HEK293 (cell line): ENCODE measurements around the gene TXNIP.

Experiments
- ATF2 ChIP-seq: fragments of 450-650 bp; formaldehyde crosslinking; IDR thresholded peaks from 2 replicates; pipeline ENCODE4 v1.5.1; 2016; ENCODE audit warnings: missing biosample characterization, missing genetic modification characterization, low read depth
- FEZF1 ChIP-seq: fragments of 450-650 bp; formaldehyde crosslinking; IDR thresholded peaks from 2 replicates; pipeline ENCODE4 v1.5.1; 2016; ENCODE audit warnings: missing biosample characterization, missing genetic modification characterization
- KLF10 ChIP-seq: fragments of 450-650 bp; IDR thresholded peaks from 2 replicates; pipeline ENCODE4 v1.5.1; 2018; ENCODE audit warnings: missing biosample characterization, mild to moderate bottlenecking, missing genetic modification characterization
- KLF16 ChIP-seq: fragments of 450-650 bp; formaldehyde crosslinking; IDR thresholded peaks from 2 replicates; pipeline ENCODE4 v1.5.1; 2017; ENCODE audit warnings: missing biosample characterization, missing genetic modification characterization
- KLF17 ChIP-seq: fragments of 450-650 bp; formaldehyde crosslinking; IDR thresholded peaks from 2 replicates; pipeline ENCODE4 v1.5.1; 2016; ENCODE audit warnings: missing biosample characterization, missing genetic modification characterization
- KLF7 ChIP-seq: fragments of 450-650 bp; formaldehyde crosslinking; IDR thresholded peaks from 2 replicates; pipeline ENCODE4 v1.5.1; 2016; ENCODE audit warnings: missing biosample characterization, missing genetic modification characterization, borderline replicate concordance
- KLF8 ChIP-seq: fragments of 450-650 bp; formaldehyde crosslinking; IDR thresholded peaks from 2 replicates; pipeline ENCODE4 v1.5.1; 2016; ENCODE audit warnings: missing biosample characterization, missing genetic modification characterization
- MEIS1 ChIP-seq: sonication (generic); formaldehyde crosslinking; IDR thresholded peaks from 2 replicates; pipeline ENCODE4 v1.8.1; 2022; ENCODE audit warnings: missing genetic modification reagents, mild to moderate bottlenecking, borderline replicate concordance
- OVOL3 ChIP-seq: fragments of 450-650 bp; formaldehyde crosslinking; IDR thresholded peaks from 2 replicates; pipeline ENCODE4 v1.5.1; 2016; ENCODE audit warnings: missing biosample characterization, missing genetic modification characterization
- TRIM28 ChIP-seq: IDR thresholded peaks from 2 replicates; pipeline ENCODE4 v1.6.1; 2011; ENCODE audit warnings: low read length, control low read depth, borderline replicate concordance
- TSHZ1 ChIP-seq: fragments of 450-650 bp; formaldehyde crosslinking; IDR thresholded peaks from 2 replicates; pipeline ENCODE4 v1.5.1; 2016; ENCODE audit warnings: missing biosample characterization, missing genetic modification characterization, borderline replicate concordance
- ZEB2 ChIP-seq: fragments of 450-650 bp; formaldehyde crosslinking; IDR thresholded peaks from 2 replicates; pipeline ENCODE4 v1.5.1; 2016; ENCODE audit warnings: missing biosample characterization, missing genetic modification characterization
- ZFP41 ChIP-seq: fragments of 450-650 bp; formaldehyde crosslinking; IDR thresholded peaks from 2 replicates; pipeline ENCODE4 v1.5.1; 2016; ENCODE audit warnings: missing biosample characterization, missing genetic modification characterization, borderline replicate concordance
- ZNF10 ChIP-seq: fragments of 450-650 bp; formaldehyde crosslinking; IDR thresholded peaks from 2 replicates; pipeline ENCODE4 v1.5.1; 2017; ENCODE audit warnings: missing biosample characterization, missing genetic modification characterization
- ZNF140 ChIP-seq: fragments of 450-650 bp; formaldehyde crosslinking; IDR thresholded peaks from 2 replicates; pipeline ENCODE4 v1.5.1; 2016; ENCODE audit warnings: missing biosample characterization, missing genetic modification characterization
- ZNF202 ChIP-seq: fragments of 450-650 bp; formaldehyde crosslinking; IDR thresholded peaks from 2 replicates; pipeline ENCODE4 v1.5.1; 2016; ENCODE audit warnings: missing biosample characterization, missing genetic modification characterization, borderline replicate concordance
- ZNF223 ChIP-seq: fragments of 450-650 bp; formaldehyde crosslinking; IDR thresholded peaks from 2 replicates; pipeline ENCODE4 v1.5.1; 2016; ENCODE audit warnings: missing biosample characterization, missing genetic modification characterization
- ZNF248 ChIP-seq: fragments of 450-650 bp; formaldehyde crosslinking; IDR thresholded peaks from 2 replicates; pipeline ENCODE4 v1.5.1; 2017; ENCODE audit warnings: missing biosample characterization, missing genetic modification characterization
- ZNF311 ChIP-seq: fragments of 450-650 bp; formaldehyde crosslinking; IDR thresholded peaks from 2 replicates; pipeline ENCODE4 v1.5.1; 2017; ENCODE audit warnings: missing biosample characterization, missing genetic modification characterization, borderline replicate concordance
- ZNF416 ChIP-seq: fragments of 450-650 bp; formaldehyde crosslinking; IDR thresholded peaks from 2 replicates; pipeline ENCODE4 v1.5.1; 2016; ENCODE audit warnings: missing biosample characterization, missing genetic modification characterization
- ZNF449 ChIP-seq: fragments of 450-650 bp; formaldehyde crosslinking; IDR thresholded peaks from 2 replicates; pipeline ENCODE4 v1.5.1; 2017; ENCODE audit warnings: missing biosample characterization, mild to moderate bottlenecking, missing genetic modification characterization, moderate library complexity
- ZNF549 ChIP-seq: fragments of 450-650 bp; IDR thresholded peaks from 2 replicates; pipeline ENCODE4 v1.5.1; 2018; ENCODE audit warnings: missing biosample characterization, missing genetic modification characterization, mild to moderate bottlenecking, inconsistent platforms, moderate library complexity
- ZNF561 ChIP-seq: fragments of 450-650 bp; IDR thresholded peaks from 2 replicates; pipeline ENCODE4 v1.5.1; 2018; ENCODE audit warnings: missing biosample characterization, missing genetic modification characterization, borderline replicate concordance
- ZNF626 ChIP-seq: fragments of 450-650 bp; sonication (Bioruptor Pico); formaldehyde crosslinking; IDR thresholded peaks from 2 replicates; pipeline ENCODE4 v1.5.1; 2018; ENCODE audit warnings: missing biosample characterization, missing genetic modification characterization, inconsistent platforms
- ZNF707 ChIP-seq: fragments of 450-650 bp; formaldehyde crosslinking; IDR thresholded peaks from 2 replicates; pipeline ENCODE4 v1.5.1; 2016; ENCODE audit warnings: missing biosample characterization, missing genetic modification characterization
- TF ChIP-seq, protein P1 (sequence below): IDR thresholded peaks from 2 replicates; pipeline ENCODE4 v1.6.1; 2011; ENCODE audit warnings: mild to moderate bottlenecking, low read depth, low read length, borderline replicate concordance
- TF ChIP-seq, protein P2 (sequence below): fragments of 450-650 bp; formaldehyde crosslinking; IDR thresholded peaks from 2 replicates; pipeline ENCODE4 v1.5.1; 2017; ENCODE audit warnings: missing biosample characterization, missing genetic modification characterization

Gene TXNIP

DNA sequence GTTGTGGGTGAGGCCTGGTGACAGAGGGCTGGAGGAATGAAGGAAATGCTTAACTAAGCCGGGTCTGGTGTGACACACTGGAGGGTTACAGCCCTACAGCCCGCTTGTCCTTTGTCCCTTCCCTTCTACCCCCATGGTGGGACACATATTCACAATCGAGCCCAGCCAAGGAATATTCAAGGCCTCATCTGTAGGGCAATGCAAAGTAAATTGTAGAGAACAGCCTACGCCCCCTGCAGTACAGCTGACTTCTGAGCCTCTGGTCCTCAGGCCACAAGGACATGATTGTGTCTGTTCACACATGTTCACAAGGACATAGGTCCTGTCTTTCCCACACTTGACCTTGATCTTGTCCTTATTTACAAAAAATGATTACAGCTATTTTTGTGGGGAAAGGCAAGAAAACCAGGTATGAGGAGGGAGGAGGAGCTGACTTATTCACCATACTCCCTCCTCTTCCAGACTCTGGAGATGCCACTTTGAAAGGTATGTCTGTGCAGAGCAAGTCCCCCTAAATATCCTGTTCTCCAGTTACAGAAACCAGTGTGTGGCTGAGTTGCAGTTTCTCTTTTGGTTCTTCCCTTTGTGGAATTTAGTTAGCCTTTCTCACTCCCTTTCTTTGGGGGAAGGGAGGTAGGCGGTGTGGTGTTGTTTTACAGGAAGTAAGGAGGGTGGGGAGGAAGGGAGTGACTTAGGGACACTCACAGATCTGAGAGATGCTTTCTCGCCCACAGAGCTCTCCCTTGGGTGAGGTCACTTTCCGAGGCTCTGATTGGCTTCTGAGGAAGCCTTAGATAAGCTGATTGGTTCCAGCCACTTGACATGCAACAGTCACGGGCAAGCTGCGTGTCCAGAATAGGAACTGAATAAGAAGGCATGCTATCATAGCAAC is 17.3 kb downstream of the TXNIP start (continued):
- TF ChIP-seq KLF17 (tag by site-specific recombination) (peak; percentile 86), ZNF311 (tag by site-specific recombination) (no peak), KLF7 (tag by site-specific recombination) (no peak; the same call in 1 of the 2 replicates), KLF10 (peak; percentile 64), KLF16 (tag by site-specific recombination) (peak; percentile 61; the same call in 1 of the 2 replicates), ZNF223 (no peak), ZNF707 (no peak), ZNF561 (0 out of 2 replicates have a peak, but pooled peaks have one; percentile 73), TSHZ1 (tag by site-specific recombination) (peak; percentile 34; the same call in 1 of the 2 replicates), ZFP41 (no peak), ZNF140 (tag by site-specific recombination) (no peak), OVOL3 (tag by site-specific recombination) (no peak), ZNF202 (no peak), ATF2 (tag by site-specific recombination) (peak; percentile 89), MEIS1 (CRISPR knock-in tag) (no peak), ZNF449 (0 out of 2 replicates have a peak, but pooled peaks have one; percentile 47), ZNF416 (tag by site-specific recombination) (no peak), ZNF626 (tag by site-specific recombination) (no peak), ZNF10 (peak; percentile 9; the same call in 1 of the 2 replicates), FEZF1 (tag by site-specific recombination) (peak; percentile 76), TRIM28 (peak; percentile 85; the same call in 1 of the 2 replicates), KLF8 (peak; percentile 76; the same call in 1 of the 2 replicates), ZNF248 (tag by site-specific recombination) (no peak), ZNF549 (tag by site-specific recombination) (no peak), ZEB2 (tag by site-specific recombination) (peak; percentile 90)
- TF ChIP-seq, protein P1, sequence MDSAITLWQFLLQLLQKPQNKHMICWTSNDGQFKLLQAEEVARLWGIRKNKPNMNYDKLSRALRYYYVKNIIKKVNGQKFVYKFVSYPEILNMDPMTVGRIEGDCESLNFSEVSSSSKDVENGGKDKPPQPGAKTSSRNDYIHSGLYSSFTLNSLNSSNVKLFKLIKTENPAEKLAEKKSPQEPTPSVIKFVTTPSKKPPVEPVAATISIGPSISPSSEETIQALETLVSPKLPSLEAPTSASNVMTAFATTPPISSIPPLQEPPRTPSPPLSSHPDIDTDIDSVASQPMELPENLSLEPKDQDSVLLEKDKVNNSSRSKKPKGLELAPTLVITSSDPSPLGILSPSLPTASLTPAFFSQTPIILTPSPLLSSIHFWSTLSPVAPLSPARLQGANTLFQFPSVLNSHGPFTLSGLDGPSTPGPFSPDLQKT = no peak
- TF ChIP-seq, protein P2, sequence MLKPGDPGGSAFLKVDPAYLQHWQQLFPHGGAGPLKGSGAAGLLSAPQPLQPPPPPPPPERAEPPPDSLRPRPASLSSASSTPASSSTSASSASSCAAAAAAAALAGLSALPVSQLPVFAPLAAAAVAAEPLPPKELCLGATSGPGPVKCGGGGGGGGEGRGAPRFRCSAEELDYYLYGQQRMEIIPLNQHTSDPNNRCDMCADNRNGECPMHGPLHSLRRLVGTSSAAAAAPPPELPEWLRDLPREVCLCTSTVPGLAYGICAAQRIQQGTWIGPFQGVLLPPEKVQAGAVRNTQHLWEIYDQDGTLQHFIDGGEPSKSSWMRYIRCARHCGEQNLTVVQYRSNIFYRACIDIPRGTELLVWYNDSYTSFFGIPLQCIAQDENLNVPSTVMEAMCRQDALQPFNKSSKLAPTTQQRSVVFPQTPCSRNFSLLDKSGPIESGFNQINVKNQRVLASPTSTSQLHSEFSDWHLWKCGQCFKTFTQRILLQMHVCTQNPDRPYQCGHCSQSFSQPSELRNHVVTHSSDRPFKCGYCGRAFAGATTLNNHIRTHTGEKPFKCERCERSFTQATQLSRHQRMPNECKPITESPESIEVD = peak; percentile 34; the same call in 1 of the 2 replicates
